Activated CD4-positive, alpha-beta T cell treated with anti-CD3 and anti-CD28 coated beads for 24 hours (primary cell): ENCODE data around the gene FLOT2.
A peak's percentile ranks its signal among the peaks of the same experiment; 100 is the strongest.
"Not testable (repeated sequence)": the region's sequence is repeated elsewhere in the genome, so short reads cannot be mapped to it uniquely, and the experiment has no call there.

ENCODE experiments used
- DNase-seq, 2 donors: peaks; one replicate each; pipeline ENCODE4 v3.0.0-alpha.2; 2020; ENCODE audit warnings: low read depth in 2 of 2

FLOT2 gene

DNA sequence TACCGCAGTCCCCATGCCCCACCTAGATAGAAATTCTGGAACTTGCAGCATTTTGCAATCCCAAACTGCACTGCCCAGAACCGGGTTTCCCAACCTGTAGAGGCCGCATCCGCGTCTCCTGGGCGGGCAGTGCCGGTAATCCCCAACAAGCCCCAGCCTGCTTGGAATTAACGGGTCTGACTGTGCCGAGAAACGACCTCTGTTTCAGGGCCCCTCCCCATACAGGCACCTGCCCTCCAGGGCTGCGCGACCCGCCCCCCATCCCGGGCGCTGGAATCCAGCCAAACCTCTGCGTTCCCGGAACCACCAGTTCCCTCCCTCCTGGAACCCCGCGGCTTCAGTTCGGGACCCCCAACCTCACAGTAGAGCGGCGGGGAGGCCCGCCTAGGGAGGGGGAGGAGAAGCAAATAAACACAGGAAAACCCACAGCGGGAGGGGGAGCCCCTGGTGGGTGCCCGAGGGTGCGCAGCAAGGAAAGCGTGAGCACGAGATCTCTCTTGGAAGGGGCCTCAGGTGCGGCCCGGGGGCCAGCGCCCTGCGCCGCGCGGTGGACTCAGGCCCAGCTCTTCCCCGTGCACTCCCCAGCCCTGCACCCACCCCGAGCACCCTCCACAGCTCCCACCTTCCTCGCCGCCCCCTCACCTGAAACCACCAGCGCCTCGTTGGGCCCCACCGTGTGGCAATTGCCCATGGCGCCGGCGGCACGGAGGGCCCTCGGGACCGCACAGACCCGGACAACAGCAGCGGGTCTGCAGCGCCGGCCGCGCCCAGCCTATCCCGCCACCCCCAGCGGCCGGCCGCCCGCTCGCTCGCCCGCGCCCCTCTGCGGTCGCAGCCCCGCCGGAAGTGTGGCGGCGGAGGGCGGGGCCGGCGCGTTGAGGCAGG lies at the start of gene FLOT2:
FLOT2 (minus strand) TSS at position 850 of the 885 bp plus-strand sequence; CDS start at position 691, 159 bp downstream.
- DNase-seq, result peak; percentile 49 to 51

- DNase-seq, result no peak
Observed at GRCh38 chr17:28946239-28946638, 48.7 kb upstream of the FLOT2 start.

DNA sequence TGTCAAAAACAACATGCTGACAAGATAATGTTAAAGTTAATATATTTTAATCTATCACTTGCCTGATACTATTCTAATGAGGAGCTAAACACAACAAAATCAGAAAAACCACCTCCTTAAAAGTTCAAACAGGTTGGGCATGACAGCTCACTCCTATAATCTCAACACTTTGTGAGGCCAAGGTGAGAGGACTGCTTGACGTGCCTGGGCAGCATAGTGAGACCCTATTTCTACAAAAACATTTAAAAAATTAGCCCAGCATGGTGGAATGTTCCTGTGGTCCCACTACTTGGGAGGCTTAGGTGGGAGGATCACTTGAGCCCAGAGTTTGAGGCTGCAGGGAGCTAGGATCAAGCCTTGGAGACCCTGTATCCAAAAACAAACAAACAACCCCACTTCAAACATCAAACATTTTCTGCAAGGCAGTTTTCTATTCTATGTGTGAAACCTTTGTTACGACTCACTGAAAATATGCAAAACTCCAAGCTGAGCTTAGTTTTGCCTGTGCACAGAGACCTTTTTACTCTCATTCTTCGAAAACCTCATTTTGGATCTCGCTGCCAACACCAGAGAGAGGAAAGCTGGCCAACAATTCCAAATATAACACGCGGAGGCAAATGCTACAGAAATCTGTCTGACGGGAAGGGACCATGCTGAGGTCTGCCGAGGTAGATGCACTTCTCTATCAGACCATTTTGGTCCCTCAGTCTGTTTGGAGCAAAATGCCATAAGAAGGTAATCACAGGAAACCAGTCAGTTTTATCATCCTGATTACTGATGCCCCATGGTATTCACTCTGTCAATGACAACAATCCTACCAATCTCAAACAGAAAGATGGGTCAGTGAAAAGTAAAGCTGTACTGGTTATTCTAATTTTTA lies 47.6 kb upstream of the FLOT2 start:
- no peak for DNase-seq

DNA sequence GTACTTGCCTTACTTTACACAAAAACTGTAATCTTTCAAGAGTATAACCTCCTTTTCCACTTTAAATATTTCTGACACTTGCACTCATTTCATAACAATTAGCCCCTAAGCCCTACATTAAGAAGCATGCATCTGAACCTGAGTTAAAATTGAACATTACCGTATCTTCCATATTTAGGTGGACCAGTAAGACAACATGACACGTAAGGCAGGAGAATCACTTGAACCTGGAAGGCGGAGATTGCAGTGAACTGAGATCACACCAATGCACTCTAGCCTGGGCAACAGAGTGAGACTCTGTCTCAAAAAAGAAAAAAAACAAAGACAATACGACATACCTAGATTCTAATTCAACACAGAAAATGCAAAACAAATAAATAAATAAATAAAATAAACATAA lies 46.8 kb upstream of the FLOT2 start:
- no peak for DNase-seq

DNA sequence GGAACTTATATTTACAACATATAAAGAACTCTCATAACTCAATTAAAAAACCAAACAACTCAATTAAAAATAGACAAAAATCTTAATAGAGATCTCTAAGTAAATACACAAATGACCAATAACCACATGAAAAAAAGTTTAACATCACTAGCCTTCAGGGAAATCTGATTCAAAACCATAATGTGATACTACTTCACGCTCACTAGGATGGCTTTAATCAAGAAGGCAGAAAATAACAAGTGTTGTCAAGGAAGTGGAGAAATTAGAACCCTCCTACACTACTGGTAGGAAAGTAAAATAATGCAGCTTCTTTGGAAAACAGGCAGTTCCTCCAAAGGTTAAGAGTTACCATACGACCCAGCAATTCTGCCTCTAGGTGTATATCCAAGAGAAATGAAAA lies 45.4 kb upstream of the FLOT2 start:
- no peak for DNase-seq

- DNase-seq, result no peak
Observed at GRCh38 chr17:28941251-28941650, 43.7 kb upstream of the FLOT2 start.

- no peak for DNase-seq
Observed at GRCh38 chr17:28940675-28941074, 43.1 kb upstream of the FLOT2 start.

- DNase-seq, result no peak
Observed at GRCh38 chr17:28940142-28940541, 42.6 kb upstream of the FLOT2 start.

DNA sequence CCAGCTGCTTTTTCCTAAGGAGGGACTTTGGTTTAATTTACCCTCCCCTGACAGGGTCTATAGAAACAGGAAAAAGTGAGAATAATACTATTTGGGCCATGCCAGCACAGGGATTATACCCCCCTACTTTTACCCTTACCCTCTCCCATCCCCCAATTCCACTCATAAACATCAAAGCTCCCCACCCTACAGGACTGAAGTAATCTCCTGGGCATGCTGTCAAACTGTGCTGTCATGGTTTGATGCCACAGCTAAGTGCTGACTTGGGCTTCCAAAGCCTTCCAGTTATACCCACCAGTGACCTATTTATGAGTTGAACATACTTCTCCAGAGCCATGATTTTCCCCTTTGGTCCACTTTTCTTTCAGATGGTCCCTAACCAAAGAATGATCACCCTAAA lies 41.0 kb upstream of the FLOT2 start:
- no peak for DNase-seq

DNA sequence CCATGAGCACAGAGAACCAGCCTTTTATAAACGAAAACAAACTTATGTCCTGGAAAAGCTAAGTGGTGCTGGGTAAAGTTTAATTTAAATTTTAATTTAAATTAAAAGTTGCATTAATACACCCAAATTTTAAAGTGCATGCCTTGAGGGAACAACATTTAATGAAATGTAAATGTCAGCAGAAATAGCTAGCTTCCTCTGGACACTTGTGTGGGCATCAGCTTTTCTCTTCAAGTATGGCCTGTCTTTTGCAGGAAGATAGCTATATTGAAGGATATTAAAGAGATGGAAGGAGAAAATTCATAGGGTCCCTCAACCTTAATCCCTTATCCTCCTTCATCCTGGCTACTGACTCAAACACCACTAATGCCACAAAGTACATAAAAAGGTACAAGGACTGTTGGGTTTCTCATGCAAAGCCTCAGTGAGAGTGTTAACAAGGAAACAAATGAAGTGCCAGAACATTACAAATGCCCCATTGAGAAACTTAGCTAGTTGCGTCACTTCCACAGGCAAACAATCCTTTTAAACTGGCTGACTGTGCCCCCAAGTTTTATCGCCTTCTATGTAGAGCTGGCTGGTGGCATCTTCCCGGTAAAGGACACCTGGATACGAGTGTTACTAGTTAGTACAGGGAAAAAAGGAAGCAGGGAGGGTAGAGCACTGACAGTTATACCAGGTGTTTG lies 39.7 kb upstream of the FLOT2 start:
- no peak for DNase-seq

DNA sequence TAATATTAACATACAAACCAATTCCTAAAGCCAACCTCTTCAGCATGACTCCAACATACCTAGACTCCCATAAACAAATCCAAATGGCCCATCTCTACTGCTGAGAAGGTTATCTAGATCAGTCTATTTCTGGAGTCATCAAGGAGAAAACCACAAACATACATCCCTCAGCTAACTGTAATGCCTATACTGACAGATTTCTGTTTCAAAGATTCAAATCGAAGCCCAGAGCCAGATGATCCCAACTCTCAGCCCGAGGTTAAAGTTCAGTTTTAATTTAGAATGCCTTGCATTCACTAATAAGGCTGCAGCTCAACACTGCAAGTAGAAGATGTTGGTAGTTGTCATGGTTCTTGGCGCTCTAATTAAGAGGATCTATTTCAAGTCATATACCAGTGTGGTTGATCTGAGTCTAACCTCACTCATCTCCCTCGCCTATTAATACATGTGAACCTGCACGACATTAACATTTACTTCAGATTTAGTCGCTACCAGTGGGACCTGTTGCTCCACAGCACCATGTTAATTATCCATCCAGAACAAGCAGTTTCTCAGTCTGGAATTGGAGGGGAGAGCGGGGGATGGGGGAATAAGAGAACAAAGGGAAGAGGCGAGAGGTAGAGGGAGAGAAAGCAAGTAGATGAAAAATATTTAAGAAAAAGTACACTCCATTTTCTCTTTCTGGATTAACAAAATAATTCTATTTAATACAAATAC lies 38.4 kb upstream of the FLOT2 start:
- no peak for DNase-seq

- not testable (repeated sequence) for DNase-seq
Observed at GRCh38 chr17:28934508-28934907, 37.0 kb upstream of the FLOT2 start.

GRCh38 chr17:28929787-28930186 lies 32.3 kb upstream of the FLOT2 start:
- no peak for DNase-seq

GRCh38 chr17:28928061-28928460 lies 30.5 kb upstream of the FLOT2 start:
- no peak for DNase-seq

DNA sequence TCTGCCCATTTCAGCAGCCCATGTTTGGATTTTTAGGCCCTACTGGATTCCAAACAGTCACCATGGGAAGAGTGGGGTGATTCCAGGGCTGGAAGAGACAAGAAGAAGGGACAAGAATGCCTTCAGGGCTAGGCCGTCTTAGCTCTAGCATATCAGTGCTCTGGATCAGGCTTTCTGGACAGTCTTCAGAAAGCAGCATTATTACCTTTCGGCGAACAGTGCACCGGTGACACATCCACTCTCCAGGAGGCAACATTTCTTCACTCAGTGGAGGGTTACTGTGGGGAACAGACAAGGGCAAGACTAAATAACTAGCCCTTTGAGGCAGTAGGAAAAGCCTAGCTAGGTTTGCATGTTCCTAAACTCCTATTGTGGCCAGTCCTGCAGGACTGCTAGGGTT lies 29.3 kb upstream of the FLOT2 start:
- DNase-seq, result no peak

DNA sequence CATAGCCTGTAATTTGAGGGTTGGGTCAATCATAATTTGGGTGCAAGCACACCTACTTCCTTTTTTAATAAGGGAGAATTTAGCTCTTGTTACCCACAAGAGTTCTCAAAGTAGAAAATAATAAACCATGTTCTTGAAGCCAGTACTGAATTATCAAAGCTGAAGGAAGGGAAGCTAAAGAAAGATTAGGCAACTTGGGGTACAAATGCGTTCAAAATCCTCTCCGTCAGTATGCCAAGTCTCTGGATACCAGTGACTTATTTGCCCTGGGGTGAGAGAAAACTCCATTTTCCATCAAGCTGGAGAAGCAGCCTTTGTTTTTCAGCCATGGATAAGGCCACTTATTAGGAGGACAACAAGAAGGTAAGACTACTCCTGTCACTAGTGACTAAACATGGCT lies 28.8 kb upstream of the FLOT2 start:
- DNase-seq, result no peak

GRCh38 chr17:28925912-28926365 lies 28.4 kb upstream of the FLOT2 start:
- no peak for DNase-seq

GRCh38 chr17:28920201-28920600 lies 22.7 kb upstream of the FLOT2 start:
- no peak for DNase-seq

DNA sequence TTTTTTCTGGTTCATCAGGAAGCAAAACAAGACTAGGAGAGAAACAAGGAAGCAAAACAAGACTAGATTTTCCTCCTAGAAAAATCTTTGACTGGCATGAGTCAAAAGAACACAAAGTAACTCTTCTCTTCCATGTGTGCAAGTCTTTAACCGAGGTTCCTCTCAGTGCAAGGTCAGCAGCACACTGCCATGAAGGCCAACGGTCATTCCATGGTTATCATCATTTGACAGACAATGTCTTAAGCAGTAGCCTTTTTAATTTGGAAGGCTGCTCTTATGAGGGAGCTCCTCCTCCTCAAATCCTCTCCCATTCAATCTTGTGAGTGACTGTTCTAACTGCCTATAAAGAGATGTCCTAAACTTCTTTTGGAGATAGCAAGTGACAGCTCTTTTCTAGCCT lies 20.8 kb upstream of the FLOT2 start:
- DNase-seq, result no peak

GRCh38 chr17:28917465-28917864 lies 19.9 kb upstream of the FLOT2 start:
- no peak for DNase-seq

- no peak for DNase-seq
Observed at GRCh38 chr17:28917029-28917428, 19.5 kb upstream of the FLOT2 start.
